Activated naive CD8-positive, alpha-beta T cell treated with anti-CD3 and anti-CD28 coated beads for 36 hours (primary cell): Measurements from ENCODE around the gene HNF4A. TPM values are rescaled to one million over a fixed set of nuclear protein-coding genes. Genes with fewer than 3 reads are reported as not detected.

Experiments used
- DNase-seq: peaks from one replicate; pipeline ENCODE4 v3.0.0; 2021
- H3K27ac Mint-ChIP-seq: one replicate; pipeline ENCODE4 v1.8.0; 2022; ENCODE audit warnings: mild to moderate bottlenecking, moderate library complexity, mixed read lengths
- H3K27me3 Mint-ChIP-seq: one replicate; pipeline ENCODE4 v1.8.0; 2022; ENCODE audit warnings: mild to moderate bottlenecking, mixed read lengths
- H3K36me3 Mint-ChIP-seq: one replicate; pipeline ENCODE4 v1.8.0; 2021; ENCODE audit warnings: mild to moderate bottlenecking, mixed read lengths
- H3K4me1 Mint-ChIP-seq: one replicate; pipeline ENCODE4 v1.8.0; 2021; ENCODE audit warnings: mixed read lengths
- H3K4me3 Mint-ChIP-seq: one replicate; pipeline ENCODE4 v1.8.0; 2022; ENCODE audit warnings: mild to moderate bottlenecking, moderate library complexity, mixed read lengths
- H3K9me3 Mint-ChIP-seq: one replicate; pipeline ENCODE4 v1.8.0; 2022; ENCODE audit warnings: mixed read lengths
- total RNA-seq, 2 experiments: library from RNA; stranded (reverse); gene quantifications; one replicate each; pipeline ENCODE4 v1.2.3, GENCODE V29; 2021

The HNF4A gene
- total RNA-seq, 2 experiments from 2014 or later: not detected

DNA sequence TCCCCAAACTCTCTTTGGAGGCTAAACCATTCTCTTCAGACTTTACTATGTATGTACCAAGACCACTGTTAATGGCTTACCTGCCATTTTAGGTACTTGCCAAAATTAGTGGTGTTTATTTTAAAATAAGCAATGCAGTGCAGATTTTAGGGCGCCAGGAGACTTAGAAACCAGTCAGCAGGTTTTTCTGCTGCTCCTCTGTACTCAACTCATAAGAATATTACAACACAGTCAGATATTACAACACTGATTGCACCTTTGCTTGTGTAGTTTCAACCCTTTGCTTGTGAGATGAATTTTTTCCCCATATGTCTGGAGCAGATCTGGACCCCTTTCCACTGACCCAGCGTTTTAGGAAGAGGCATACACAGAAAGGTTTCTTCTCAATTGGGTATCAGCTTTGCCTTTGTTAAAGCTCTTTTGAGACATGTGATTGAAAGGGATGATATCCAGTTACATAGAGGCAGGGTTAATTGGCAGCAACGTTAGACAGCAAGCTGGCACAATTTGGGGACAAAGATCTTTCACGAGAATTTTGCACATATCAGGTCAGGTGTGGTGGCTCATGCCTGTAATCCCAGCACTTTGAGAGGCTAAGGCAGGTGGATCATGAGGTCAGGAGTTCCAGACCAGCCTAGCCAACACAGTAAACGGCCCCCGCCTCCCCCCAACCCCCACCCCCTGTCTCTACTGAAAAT lies 126.4 kb downstream of the HNF4A start:
- H3K4me1 Mint-ChIP-seq: peaks cover 12% of the 10 kb centered on the region
- H3K27me3 Mint-ChIP-seq: no peaks in the 10 kb centered on the region
- H3K36me3 Mint-ChIP-seq: peaks cover 28% of the 10 kb centered on the region
- no peak overlapping the region for H3K4me3 Mint-ChIP-seq
- no peak overlapping the region for H3K27ac Mint-ChIP-seq
- no peaks in the 10 kb centered on the region for H3K9me3 Mint-ChIP-seq
- DNase-seq: no peak

DNA sequence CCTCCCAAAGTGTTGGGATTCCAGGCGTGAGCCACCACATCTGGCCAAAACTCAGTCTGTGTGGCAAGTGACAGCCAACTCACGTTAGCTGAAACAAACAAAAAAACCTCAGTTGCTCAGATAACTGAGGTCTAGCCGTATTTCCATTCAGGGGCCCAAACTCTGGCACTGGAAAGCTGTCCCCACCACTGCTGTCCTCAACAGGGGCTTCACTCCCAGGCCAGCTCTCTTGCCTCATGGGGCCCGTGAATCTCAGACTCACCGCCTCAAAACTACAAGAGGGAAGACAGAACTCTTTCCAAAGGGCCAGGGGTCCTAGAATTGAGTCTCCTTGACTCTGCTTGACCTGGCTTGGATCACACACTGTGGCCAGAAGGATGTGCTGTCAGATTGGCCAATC lies 127.6 kb downstream of the HNF4A start:
- peaks cover 22% of the 10 kb centered on the region for H3K36me3 Mint-ChIP-seq
- no peak overlapping the region for H3K27ac Mint-ChIP-seq
- H3K9me3 Mint-ChIP-seq: no peaks in the 10 kb centered on the region
- H3K4me3 Mint-ChIP-seq: no peak overlapping the region
- H3K4me1 Mint-ChIP-seq: peaks cover 5% of the 10 kb centered on the region
- DNase-seq: no peak
- H3K27me3 Mint-ChIP-seq: no peaks in the 10 kb centered on the region

Other genes with a start within 250 kb of the HNF4A start
- under 1 TPM; 0.12 to 0.14 TPM for gene JPH2, start 168.5 kb upstream of the HNF4A start, total RNA-seq
- gene OSER1, start 144.9 kb upstream of the HNF4A start, total RNA-seq: 10 to 100 TPM; 25.5 to 26.4 TPM
- under 1 TPM in 1 of 2 experiments, not detected in 1; 0.12 TPM for gene GDAP1L1, start 108.4 kb upstream of the HNF4A start, total RNA-seq
- 1 to 10 TPM; 1.9 to 2.1 TPM for gene FITM2, start 44.5 kb upstream of the HNF4A start, total RNA-seq
- gene R3HDML, start 18.7 kb upstream of the HNF4A start, total RNA-seq: not detected
- gene TTPAL, start 120.2 kb downstream of the HNF4A start, total RNA-seq: 10 to 100 TPM; 30.1 to 31.4 TPM
- 10 to 100 TPM; 38.8 to 43.6 TPM for gene SERINC3, start 166.4 kb downstream of the HNF4A start, total RNA-seq
- gene PKIG, start 226.9 kb downstream of the HNF4A start, total RNA-seq: 1 to 10 TPM; 8.8 to 9.2 TPM